SU-DHL-6 (cell line): ENCODE results near the gene RETREG1.

Experiments
- H2AFZ ChIP-seq: fragments of 200-600 bp; sonication (generic); 2 replicates; pipeline ENCODE4 v1.6.1; 2014; ENCODE audit warnings: low read depth, mild to moderate bottlenecking, moderate library complexity, mixed read lengths, antibody characterized with exemption, low read length; ENCODE audit not compliant: severe bottlenecking
- H3F3A ChIP-seq: fragments of 200-600 bp; shearing (Covaris generic); 2 replicates; pipeline ENCODE4 v1.6.0; 2016; ENCODE audit warnings: antibody characterized with exemption, mild to moderate bottlenecking; ENCODE audit not compliant: insufficient read depth
- H3K27ac ChIP-seq: fragments of 200-600 bp; sonication (generic); 2 replicates; pipeline ENCODE4 v1.5.1; 2016; ENCODE audit warnings: low read depth, mild to moderate bottlenecking, low read length, moderate library complexity, mixed read lengths
- H3K27me3 ChIP-seq: fragments of 200-600 bp; sonication (generic), shearing (Covaris generic); 2 replicates; pipeline ENCODE4 v1.6.0; 2014; ENCODE audit warnings: mild to moderate bottlenecking, low read length
- H3K36me3 ChIP-seq: fragments of 200-600 bp; sonication (generic); 2 replicates; pipeline ENCODE4 v1.6.1; 2014; ENCODE audit warnings: mild to moderate bottlenecking, low read length, mixed read lengths
- H3K4me2 ChIP-seq: fragments of 300-600, 200-600 bp; shearing (Covaris generic), sonication (generic); 2 replicates; pipeline ENCODE4 v1.6.0; 2014; ENCODE audit warnings: low read length, low read depth, mild to moderate bottlenecking; ENCODE audit not compliant: poor library complexity, severe bottlenecking
- H3K4me3 ChIP-seq: fragments of 200-600 bp; sonication (generic); 2 replicates; pipeline ENCODE4 v1.5.1; 2014; ENCODE audit warnings: antibody characterized with exemption, low read length, mild to moderate bottlenecking, mixed read lengths; ENCODE audit not compliant: insufficient read depth, poor library complexity, severe bottlenecking
- H3K79me2 ChIP-seq: fragments of 200-600 bp; sonication (generic); 2 replicates; pipeline ENCODE4 v1.6.1; 2014; ENCODE audit warnings: mild to moderate bottlenecking, low read length, moderate library complexity; ENCODE audit not compliant: insufficient read depth
- H3K9ac ChIP-seq: fragments of 200-600 bp; sonication (generic); 2 replicates; pipeline ENCODE4 v1.7.0; 2014; ENCODE audit warnings: mild to moderate bottlenecking, low read length
- H3K9me2 ChIP-seq: fragments of 200-600 bp; sonication (generic); replicated peaks from 2 replicates; pipeline ENCODE4 v1.6.1; 2014; ENCODE audit warnings: low read length; ENCODE audit not compliant: insufficient read depth
- H3K9me3 ChIP-seq: fragments of 200-600 bp; sonication (generic); 2 replicates; pipeline ENCODE4 v1.6.1; 2014; ENCODE audit warnings: low read length, mixed read lengths; ENCODE audit not compliant: insufficient read depth
- H4K20me1 ChIP-seq: fragments of 200-600 bp; sonication (generic); 2 replicates; pipeline ENCODE4 v1.6.1; 2014; ENCODE audit warnings: low read depth, mild to moderate bottlenecking, antibody characterized with exemption, low read length, moderate library complexity, mixed read lengths
- CTCF ChIP-seq: fragments of 200-600 bp; sonication (generic); IDR thresholded peaks from one replicate; pipeline ENCODE4 v1.5.1; 2017; ENCODE audit warnings: antibody characterized with exemption, mild to moderate bottlenecking, low read length, moderate library complexity; ENCODE audit not compliant: insufficient read depth, poor library complexity, severe bottlenecking
- EZH2phosphoT487 ChIP-seq: fragments of 200-600 bp; sonication (generic), shearing (Covaris generic); conservative IDR thresholded peaks from 2 replicates; pipeline ENCODE4 v1.6.1; 2018; ENCODE audit warnings: mild to moderate bottlenecking, antibody characterized with exemption, low read length, moderate library complexity, mixed read lengths

RETREG1 gene

GRCh38 chr5:16493261-16493660 lies 123.5 kb downstream of the RETREG1 start:
- no peak overlapping the region for H3K27ac ChIP-seq
- no peak overlapping the region for H3K4me2 ChIP-seq
- no peak overlapping the region for H3K4me3 ChIP-seq
- no peaks in the 10 kb centered on the region for H3K27me3 ChIP-seq
- H3K36me3 ChIP-seq = no peaks in the 10 kb centered on the region
- no peaks in the 10 kb centered on the region for H3F3A ChIP-seq
- no peaks in the 10 kb centered on the region for H3K9me2 ChIP-seq
- no peak overlapping the region for H2AFZ ChIP-seq
- H3K79me2 ChIP-seq = no peaks in the 10 kb centered on the region
- H3K9me3 ChIP-seq = peaks cover 12% of the 10 kb centered on the region; the same call in 1 of the 2 replicates
- H3K9ac ChIP-seq = no peak overlapping the region
- H4K20me1 ChIP-seq = no peaks in the 10 kb centered on the region
- TF ChIP-seq EZH2phosphoT487 = no peak
- TF ChIP-seq CTCF = no peak

GRCh38 chr5:16492398-16493140 lies 124.2 kb downstream of the RETREG1 start:
- Histone ChIP-seq H4K20me1 (no peaks in the 10 kb centered on the region), H3K4me2 (no peak overlapping the region)

GRCh38 chr5:16490911-16491310 lies 125.9 kb downstream of the RETREG1 start:
- Histone ChIP-seq H3K9me3 (peaks cover 12% of the 10 kb centered on the region; the same call in 1 of the 2 replicates), H3K4me3 (no peak overlapping the region), H2AFZ (no peak overlapping the region), H3K9me2 (no peaks in the 10 kb centered on the region), H3K36me3 (no peaks in the 10 kb centered on the region), H3K9ac (no peak overlapping the region), H3K79me2 (no peaks in the 10 kb centered on the region), H4K20me1 (no peaks in the 10 kb centered on the region), H3K4me2 (no peak overlapping the region), H3K27me3 (no peaks in the 10 kb centered on the region), H3K27ac (no peak overlapping the region), H3F3A (no peaks in the 10 kb centered on the region)
- TF ChIP-seq CTCF (no peak), EZH2phosphoT487 (no peak)

More at GRCh38 chr5:16492398-16493140, 124.2 kb downstream of the RETREG1 start:
- no peak overlapping the region for H3K4me3 ChIP-seq
- no peak overlapping the region for H2AFZ ChIP-seq
- H3K9ac ChIP-seq = no peak overlapping the region
- no peaks in the 10 kb centered on the region for H3K79me2 ChIP-seq
- peaks cover 12% of the 10 kb centered on the region; the same call in 1 of the 2 replicates for H3K9me3 ChIP-seq
- TF ChIP-seq CTCF = no peak
- TF ChIP-seq EZH2phosphoT487 = no peak
- no peaks in the 10 kb centered on the region for H3K36me3 ChIP-seq
- no peaks in the 10 kb centered on the region for H3K9me2 ChIP-seq
- no peaks in the 10 kb centered on the region for H3F3A ChIP-seq
- no peak overlapping the region for H3K27ac ChIP-seq
- H3K27me3 ChIP-seq = no peaks in the 10 kb centered on the region
